Hepatocyte (in vitro differentiated cells): ENCODE measurements around the gene KCTD18.
A peak's percentile ranks its signal among the peaks of the same experiment; 100 is the strongest.

Experiments used
- EZH2 ChIP-seq: fragments of 200-600 bp; sonication (generic); IDR thresholded peaks from 2 replicates; pipeline ENCODE4 v1.6.1; 2016; ENCODE audit warnings: antibody characterized with exemption, mild to moderate bottlenecking, borderline replicate concordance
- EZH2phosphoT487 ChIP-seq: fragments of 200-600 bp; sonication (generic); IDR thresholded peaks from one replicate; pipeline ENCODE4 v1.6.1; 2018; ENCODE audit warnings: antibody characterized with exemption, mild to moderate bottlenecking, low read depth, moderate library complexity; ENCODE audit not compliant: unreplicated experiment, severe bottlenecking
- TF ChIP-seq, protein P1 (sequence below): fragments of 200-600 bp; sonication (generic); IDR thresholded peaks from 2 replicates; pipeline ENCODE4 v1.5.1; 2016; ENCODE audit warnings: antibody characterized with exemption, mild to moderate bottlenecking; ENCODE audit not compliant: poor library complexity

DNA sequence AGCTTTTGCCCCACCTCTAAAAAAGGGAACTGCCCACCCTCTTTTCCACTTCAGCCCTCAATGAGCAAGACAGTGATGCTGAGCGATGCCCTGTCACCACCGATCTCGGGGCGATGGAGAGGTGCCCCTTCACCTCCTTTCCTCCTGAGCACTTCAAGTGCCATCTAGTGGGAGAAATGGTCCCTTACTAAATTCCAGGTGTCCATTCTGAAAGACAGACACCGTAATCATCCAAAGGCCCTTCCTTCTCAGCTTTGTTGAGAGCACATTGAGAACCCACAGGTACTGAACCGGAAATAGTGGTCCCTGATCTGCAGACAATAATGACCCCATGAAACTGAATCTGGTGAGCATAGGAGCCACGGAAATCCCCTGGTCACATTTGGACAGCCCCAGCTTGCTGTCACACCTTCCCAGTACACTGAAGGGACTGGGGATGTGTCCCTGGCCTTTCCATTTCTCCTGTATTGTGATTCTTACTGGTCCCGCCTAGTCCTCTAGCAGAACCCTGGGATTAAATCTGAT is 38.5 kb downstream of the KCTD18 start:
- TF ChIP-seq, protein P1, sequence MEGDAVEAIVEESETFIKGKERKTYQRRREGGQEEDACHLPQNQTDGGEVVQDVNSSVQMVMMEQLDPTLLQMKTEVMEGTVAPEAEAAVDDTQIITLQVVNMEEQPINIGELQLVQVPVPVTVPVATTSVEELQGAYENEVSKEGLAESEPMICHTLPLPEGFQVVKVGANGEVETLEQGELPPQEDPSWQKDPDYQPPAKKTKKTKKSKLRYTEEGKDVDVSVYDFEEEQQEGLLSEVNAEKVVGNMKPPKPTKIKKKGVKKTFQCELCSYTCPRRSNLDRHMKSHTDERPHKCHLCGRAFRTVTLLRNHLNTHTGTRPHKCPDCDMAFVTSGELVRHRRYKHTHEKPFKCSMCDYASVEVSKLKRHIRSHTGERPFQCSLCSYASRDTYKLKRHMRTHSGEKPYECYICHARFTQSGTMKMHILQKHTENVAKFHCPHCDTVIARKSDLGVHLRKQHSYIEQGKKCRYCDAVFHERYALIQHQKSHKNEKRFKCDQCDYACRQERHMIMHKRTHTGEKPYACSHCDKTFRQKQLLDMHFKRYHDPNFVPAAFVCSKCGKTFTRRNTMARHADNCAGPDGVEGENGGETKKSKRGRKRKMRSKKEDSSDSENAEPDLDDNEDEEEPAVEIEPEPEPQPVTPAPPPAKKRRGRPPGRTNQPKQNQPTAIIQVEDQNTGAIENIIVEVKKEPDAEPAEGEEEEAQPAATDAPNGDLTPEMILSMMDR = peak; percentile 53
- TF ChIP-seq EZH2 (no peak), EZH2phosphoT487 (no peak)
